Measurements from ENCODE around the gene PTPRN2.

DNA sequence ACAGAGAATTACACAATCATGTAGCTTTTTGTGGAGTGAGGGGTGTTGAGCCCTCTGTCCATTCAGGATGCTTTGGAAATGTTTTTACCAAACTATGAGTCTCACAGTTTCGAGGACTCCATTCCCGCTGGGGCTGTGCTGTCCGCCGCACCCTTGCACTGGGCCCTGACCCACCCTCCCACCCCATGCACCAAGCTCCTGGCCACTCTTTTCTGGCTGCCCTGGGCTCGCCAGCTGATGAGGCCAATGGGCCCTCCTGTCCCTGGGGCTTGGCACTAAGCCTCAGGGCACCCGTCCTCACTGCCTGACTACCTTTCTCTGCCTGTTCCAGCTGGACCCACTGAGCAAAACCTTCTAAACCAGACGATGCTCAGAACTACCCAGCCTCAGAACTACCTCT is 332.1 kb downstream of the PTPRN2 start:
- no peak for TF ChIP-seq POLR2A (IDR thresholded peaks at IDR 0.05; ENCODE audit: low read depth, low read length)
- TF ChIP-seq, protein P1, sequence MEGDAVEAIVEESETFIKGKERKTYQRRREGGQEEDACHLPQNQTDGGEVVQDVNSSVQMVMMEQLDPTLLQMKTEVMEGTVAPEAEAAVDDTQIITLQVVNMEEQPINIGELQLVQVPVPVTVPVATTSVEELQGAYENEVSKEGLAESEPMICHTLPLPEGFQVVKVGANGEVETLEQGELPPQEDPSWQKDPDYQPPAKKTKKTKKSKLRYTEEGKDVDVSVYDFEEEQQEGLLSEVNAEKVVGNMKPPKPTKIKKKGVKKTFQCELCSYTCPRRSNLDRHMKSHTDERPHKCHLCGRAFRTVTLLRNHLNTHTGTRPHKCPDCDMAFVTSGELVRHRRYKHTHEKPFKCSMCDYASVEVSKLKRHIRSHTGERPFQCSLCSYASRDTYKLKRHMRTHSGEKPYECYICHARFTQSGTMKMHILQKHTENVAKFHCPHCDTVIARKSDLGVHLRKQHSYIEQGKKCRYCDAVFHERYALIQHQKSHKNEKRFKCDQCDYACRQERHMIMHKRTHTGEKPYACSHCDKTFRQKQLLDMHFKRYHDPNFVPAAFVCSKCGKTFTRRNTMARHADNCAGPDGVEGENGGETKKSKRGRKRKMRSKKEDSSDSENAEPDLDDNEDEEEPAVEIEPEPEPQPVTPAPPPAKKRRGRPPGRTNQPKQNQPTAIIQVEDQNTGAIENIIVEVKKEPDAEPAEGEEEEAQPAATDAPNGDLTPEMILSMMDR (IDR thresholded peaks at IDR 0.05; ENCODE audit: extremely low read depth in 1 of 2, insufficient read depth in 1 of 2, low read depth in 1 of 2, low read length in 2 of 2), result no peak
- TF ChIP-seq JUN (IDR thresholded peaks at IDR 0.05; ENCODE audit: borderline replicate concordance, insufficient read depth, insufficient read length, low read depth), result no peak
- TF ChIP-seq EZH2 (IDR thresholded peaks at IDR 0.05; ENCODE audit: borderline replicate concordance, low read depth, low read length, severe bottlenecking), result no peak
- TF ChIP-seq, protein P2, sequence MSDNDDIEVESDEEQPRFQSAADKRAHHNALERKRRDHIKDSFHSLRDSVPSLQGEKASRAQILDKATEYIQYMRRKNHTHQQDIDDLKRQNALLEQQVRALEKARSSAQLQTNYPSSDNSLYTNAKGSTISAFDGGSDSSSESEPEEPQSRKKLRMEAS (IDR thresholded peaks at IDR 0.05; ENCODE audit: insufficient read depth, insufficient read length), result no peak
- no peak for TF ChIP-seq MYC (IDR thresholded peaks at IDR 0.05; ENCODE audit: low read depth, low read length)
- TF ChIP-seq FOS (IDR thresholded peaks at IDR 0.05; ENCODE audit: borderline replicate concordance, insufficient read depth, low read length), result no peak
- no peak for TF ChIP-seq POLR2AphosphoS5 (IDR thresholded peaks at IDR 0.05; ENCODE audit: insufficient read depth, low read depth, low read length)
- no peak for TF ChIP-seq GATA2 (IDR thresholded peaks at IDR 0.05; ENCODE audit: insufficient read depth, insufficient read length, low read depth, low read length)

Data from endothelial cell of umbilical vein (primary cell).